Measurements from ENCODE around the gene ACO2. TPM values are rescaled to one million over a fixed set of nuclear protein-coding genes. Genes with fewer than 3 reads are reported as not detected.

ACO2 gene
- total RNA-seq, 1 experiment from 2014 or later, result 66.6 TPM

DNA sequence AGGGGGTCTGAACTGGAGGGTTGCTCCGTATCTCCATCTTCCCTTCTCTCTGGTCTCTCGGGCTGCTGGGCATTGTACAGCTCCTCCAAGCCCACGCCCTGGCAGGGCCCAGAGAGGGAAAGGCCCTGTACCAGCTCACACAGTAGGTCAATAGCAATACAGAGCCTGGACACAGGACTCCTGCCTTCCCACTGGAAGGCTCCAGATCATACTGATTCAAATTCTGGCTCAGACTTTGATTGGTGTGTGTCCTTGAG, 98.5 kb downstream of the ACO2 start:
- TF ChIP-seq, protein P1, sequence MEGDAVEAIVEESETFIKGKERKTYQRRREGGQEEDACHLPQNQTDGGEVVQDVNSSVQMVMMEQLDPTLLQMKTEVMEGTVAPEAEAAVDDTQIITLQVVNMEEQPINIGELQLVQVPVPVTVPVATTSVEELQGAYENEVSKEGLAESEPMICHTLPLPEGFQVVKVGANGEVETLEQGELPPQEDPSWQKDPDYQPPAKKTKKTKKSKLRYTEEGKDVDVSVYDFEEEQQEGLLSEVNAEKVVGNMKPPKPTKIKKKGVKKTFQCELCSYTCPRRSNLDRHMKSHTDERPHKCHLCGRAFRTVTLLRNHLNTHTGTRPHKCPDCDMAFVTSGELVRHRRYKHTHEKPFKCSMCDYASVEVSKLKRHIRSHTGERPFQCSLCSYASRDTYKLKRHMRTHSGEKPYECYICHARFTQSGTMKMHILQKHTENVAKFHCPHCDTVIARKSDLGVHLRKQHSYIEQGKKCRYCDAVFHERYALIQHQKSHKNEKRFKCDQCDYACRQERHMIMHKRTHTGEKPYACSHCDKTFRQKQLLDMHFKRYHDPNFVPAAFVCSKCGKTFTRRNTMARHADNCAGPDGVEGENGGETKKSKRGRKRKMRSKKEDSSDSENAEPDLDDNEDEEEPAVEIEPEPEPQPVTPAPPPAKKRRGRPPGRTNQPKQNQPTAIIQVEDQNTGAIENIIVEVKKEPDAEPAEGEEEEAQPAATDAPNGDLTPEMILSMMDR (conservative IDR thresholded peaks at IDR 0.05), result no peak
- no peak overlapping the region for H3K4ac ChIP-seq (ENCODE audit: low read depth, low read length)
- H4K91ac ChIP-seq (ENCODE audit: insufficient read length, low read depth, low read length), result no peak overlapping the region
- H4K20me1 ChIP-seq (ENCODE audit: control insufficient read depth, insufficient read depth, insufficient read length), result no peaks in the 10 kb centered on the region
- H2AK5ac ChIP-seq (ENCODE audit: insufficient read length, low read length), result no peak overlapping the region
- H2BK12ac ChIP-seq (ENCODE audit: insufficient read length, low read depth, low read length), result no peak overlapping the region
- Mint-ChIP-seq H3K27me3 (ENCODE audit: low read depth) (peaks cover 5% of the 10 kb centered on the region; the same call in 1 of the 2 replicates), H3K27ac (no peak overlapping the region), H3K4me3 (no peak overlapping the region), H3K36me3 (ENCODE audit: insufficient read depth in 1 of 3, low read depth in 3 of 3) (no peaks in the 10 kb centered on the region; a peak in 1 of 7 replicates), H3K9me3 (no peaks in the 10 kb centered on the region), H3K4me1 (peaks cover 12 to 15% of the 10 kb centered on the region in 2 experiments)
- no CpG with 5 or more reads among the region's 3 CpGs for WGBS (ENCODE audit: extremely low coverage, insufficient read length, low lambda C conversion rate)
- no peak overlapping the region for H3K4me2 ChIP-seq (ENCODE audit: insufficient read depth, insufficient read length, low read length)
- H4K8ac ChIP-seq (replicated peaks; ENCODE audit: insufficient read length, low read depth, low read length), result no peak overlapping the region
- H3K79me1 ChIP-seq (ENCODE audit: insufficient read depth, low read depth, low read length, poor library complexity, severe bottlenecking), result no peaks in the 10 kb centered on the region
- no peak overlapping the region for H2BK120ac ChIP-seq (ENCODE audit: low read depth, low read length, poor library complexity, severe bottlenecking)
- no peak overlapping the region for H3T11ph ChIP-seq (ENCODE audit: low read length)
- H2BK15ac ChIP-seq (ENCODE audit: low read depth, low read length), result no peak overlapping the region
- H3K9ac ChIP-seq (ENCODE audit: extremely low read depth, insufficient read length, low read length), result no peak overlapping the region
- no peak overlapping the region for H3K18ac ChIP-seq (ENCODE audit: insufficient read length, low read depth, low read length)
- H3K23ac ChIP-seq (ENCODE audit: insufficient read length, low read depth, low read length), result no peak overlapping the region
- H3K23me2 ChIP-seq (ENCODE audit: insufficient read length, low read depth, low read length, poor library complexity, severe bottlenecking), result no peaks in the 10 kb centered on the region
- no peaks in the 10 kb centered on the region for H3K79me2 ChIP-seq (ENCODE audit: insufficient read depth, low read length)
- no peaks in the 10 kb centered on the region for H3K27me3 ChIP-seq (ENCODE audit: insufficient read depth, low read length)
- no peak overlapping the region for H2BK20ac ChIP-seq (ENCODE audit: low read depth, low read length, poor library complexity, severe bottlenecking)
- no peak overlapping the region for H2AFZ ChIP-seq (ENCODE audit: low read length)
- H3K56ac ChIP-seq (ENCODE audit: insufficient read length, low read depth, low read length), result peak overlapping the region; percentile 43
- H3K14ac ChIP-seq (ENCODE audit: insufficient read depth, low read length), result no peak overlapping the region
- H3K27ac ChIP-seq (ENCODE audit: insufficient read length, low read depth, low read length), result no peak overlapping the region
- no peaks in the 10 kb centered on the region for H3K9me3 ChIP-seq (ENCODE audit: control insufficient read depth, low read depth, low read length)
- H2BK5ac ChIP-seq (ENCODE audit: insufficient read length, low read length), result no peak overlapping the region
- no peaks in the 10 kb centered on the region for H3K4me1 ChIP-seq (ENCODE audit: insufficient read depth, low read length)
- DNase-seq, result no peak
- H4K5ac ChIP-seq (ENCODE audit: insufficient read length, low read depth, low read length), result no peak overlapping the region

Measured in H9 (cell line).